Measurements from ENCODE around the gene SUGCT.
"Not testable (repeated sequence)": the region's sequence is repeated elsewhere in the genome, so short reads cannot be mapped to it uniquely, and the experiment has no call there.

SUGCT gene

DNA sequence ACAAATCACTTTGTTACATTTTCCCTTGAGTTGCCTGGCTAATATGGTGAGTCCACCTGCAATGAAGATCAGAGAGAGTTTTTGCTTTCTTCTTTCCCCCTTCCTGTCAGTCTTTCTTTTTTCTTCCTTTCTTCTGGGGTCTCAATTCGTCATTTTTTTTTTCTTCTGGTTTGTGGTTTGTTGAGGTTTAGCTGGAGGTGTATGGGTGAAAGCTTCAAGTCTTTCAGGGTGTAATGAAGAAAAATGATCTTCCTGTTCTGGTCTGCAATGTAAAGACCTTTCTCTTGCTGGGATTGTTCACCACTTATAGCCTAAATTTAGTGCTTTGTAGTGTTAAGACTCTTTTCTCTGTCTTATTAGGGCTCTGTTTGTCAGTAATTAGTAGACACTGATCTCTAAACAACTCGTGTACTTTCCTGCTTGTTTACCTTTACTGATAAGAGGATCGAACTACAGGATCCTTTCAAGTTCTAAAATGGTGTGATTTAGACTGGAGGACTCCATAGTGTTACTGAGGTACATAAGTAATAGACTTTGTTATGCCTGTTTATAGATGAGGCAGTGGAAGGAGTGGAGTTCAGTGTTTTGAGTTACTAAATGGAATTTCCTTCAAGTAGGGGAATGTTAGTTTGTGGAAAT, 129.1 kb downstream of the SUGCT start:
- ATAC-seq (no peak), DNase-seq (no peak)

GRCh38 chr7:40267583-40267982, 132.8 kb downstream of the SUGCT start:
- DNase-seq (no peak), ATAC-seq (no peak)

- not testable (repeated sequence) for DNase-seq, ATAC-seq
Measured at GRCh38 chr7:40268810-40269209, 134.0 kb downstream of the SUGCT start.

DNA sequence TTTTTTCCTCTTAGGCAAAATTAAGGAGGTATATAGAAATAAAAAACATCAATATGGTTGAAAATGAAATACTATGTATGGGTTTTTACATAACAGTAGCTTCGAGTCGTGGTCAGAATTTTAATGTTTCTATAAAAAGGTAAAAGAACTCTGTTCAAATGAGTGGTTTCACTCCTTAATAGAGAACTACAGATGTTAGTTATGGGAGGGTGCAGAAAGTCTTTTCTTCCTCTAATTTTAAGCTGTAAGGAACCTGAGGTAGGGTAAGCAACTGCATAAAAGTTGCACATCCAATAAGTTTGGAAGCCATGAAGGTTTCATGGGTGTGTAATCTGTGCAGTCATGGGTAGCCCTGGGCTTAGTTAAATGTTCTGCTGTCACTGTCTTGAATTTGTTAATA, 141.3 kb downstream of the SUGCT start:
- ATAC-seq (no peak), DNase-seq (no peak)

- ATAC-seq, result no peak
- DNase-seq, result no peak
Measured at GRCh38 chr7:40279991-40280390, 145.2 kb downstream of the SUGCT start.

DNA sequence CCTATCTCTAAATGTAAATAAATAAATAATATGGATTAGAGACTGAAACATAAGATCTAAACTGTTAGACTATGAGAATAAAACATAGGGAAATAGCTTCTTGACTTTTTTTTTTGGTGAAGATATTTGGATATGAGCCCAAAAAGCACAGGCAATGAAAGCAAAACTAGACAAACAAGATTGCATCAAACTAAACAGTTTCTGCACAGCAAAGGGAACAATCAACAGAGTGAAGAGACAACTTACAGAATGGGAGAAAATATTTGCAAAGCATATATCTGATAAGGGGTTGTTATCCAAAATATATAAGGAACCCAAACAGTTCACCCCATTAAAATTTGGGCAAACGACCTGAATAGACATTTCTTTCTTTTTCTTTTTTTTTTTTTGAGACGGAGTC, 148.1 kb downstream of the SUGCT start:
- ATAC-seq (no peak), DNase-seq (no peak)

DNA sequence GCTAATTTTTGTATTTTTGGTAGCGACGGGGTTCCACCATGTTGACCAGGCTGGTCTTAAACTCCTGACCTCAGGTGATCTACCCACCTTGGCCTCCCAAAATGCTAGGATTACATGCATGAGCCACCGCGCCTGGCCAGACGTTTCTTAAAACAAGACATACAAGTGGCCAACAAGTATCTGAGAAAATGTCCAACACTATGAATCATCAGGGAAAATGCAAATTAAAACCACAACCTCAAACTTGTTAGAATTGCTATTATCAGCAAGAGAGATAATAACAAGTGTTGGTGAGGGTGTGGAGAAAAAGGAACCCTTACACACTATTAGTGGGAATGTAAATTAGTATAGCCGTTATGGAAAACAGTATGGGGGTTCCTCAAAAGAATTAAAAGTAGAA, 148.6 kb downstream of the SUGCT start:
- DNase-seq (no peak), ATAC-seq (no peak)

DNA sequence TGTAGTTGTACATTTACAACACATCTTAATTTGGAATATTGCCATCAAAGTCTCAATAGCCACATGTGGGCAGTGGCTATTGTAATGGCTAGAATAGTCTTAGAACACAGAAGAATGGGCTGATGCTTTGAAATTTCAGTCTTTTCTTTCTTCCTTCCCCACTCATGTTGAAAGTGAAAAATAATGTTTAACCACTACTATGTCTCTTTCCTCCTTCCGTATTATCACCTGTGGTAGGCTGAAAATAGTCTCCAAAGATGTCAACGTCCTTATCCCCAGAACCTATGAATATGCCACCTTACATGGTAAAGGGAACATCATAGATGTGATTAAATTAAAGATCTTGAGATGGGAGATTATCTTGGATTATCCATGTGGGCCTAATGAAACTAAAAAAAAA, 154.0 kb downstream of the SUGCT start:
- ATAC-seq (no peak), DNase-seq (no peak)

GRCh38 chr7:40297741-40298311, 163.0 kb downstream of the SUGCT start:
- DNase-seq (no peak), ATAC-seq (no peak)

- ATAC-seq (no peak), DNase-seq (no peak)
Measured at GRCh38 chr7:40298421-40298820, 163.6 kb downstream of the SUGCT start.

DNA sequence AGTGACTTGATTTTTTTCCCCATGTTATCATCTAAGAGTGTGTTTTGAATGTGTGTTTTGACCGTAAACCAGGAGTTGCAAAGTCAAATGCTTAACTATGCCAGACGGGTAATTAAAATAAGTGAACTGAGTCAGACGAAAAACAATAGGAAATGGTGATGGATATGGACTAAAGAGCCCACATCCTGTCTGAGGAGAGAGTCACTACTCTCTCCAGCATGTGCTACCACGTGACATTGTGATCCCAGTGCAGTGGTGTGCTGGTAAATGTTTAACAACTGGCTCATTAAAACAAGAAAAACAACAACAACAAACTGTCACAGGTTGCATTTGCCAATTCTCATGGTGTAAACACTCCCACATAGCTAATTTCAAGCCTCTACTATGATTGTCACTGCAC, 164.3 kb downstream of the SUGCT start:
- DNase-seq, result no peak
- ATAC-seq, result peak; percentile 19

DNA sequence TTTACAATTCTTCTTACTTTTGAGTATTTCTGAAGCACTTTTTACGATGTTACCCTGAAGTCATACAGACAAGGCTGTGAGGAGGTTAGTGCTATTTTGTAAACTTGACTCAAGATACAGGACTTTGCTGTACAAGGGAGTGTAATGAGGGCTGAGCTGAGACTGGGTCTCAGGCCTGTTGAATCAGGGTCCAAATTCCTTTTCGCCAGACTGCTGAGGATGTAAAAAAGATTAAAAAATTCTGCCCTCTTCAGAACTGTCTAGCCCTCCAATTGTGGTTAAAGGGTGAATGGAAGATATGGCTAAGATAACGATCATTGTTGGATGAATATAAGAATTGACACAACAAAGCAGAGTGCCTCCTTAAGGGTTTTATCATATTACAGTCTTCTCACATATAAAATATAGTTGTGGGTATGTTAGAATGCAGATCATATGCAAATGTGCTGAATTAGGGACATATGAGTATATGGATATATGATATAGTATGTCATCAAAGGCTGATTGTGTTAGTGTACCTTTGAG, 165.4 kb downstream of the SUGCT start:
- no peak for ATAC-seq
- DNase-seq, result no peak

- DNase-seq (no peak), ATAC-seq (no peak)
Measured at GRCh38 chr7:40301486-40302068, 166.8 kb downstream of the SUGCT start.

- DNase-seq (no peak), ATAC-seq (no peak)
Measured at GRCh38 chr7:40303996-40304395, 169.2 kb downstream of the SUGCT start.

GRCh38 chr7:40305229-40305628, 170.4 kb downstream of the SUGCT start:
- no peak for DNase-seq
- ATAC-seq, result no peak

GRCh38 chr7:40306025-40306424, 171.2 kb downstream of the SUGCT start:
- ATAC-seq, result no peak
- DNase-seq, result no peak

GRCh38 chr7:40306596-40306995, 171.8 kb downstream of the SUGCT start:
- ATAC-seq, result no peak
- no peak for DNase-seq

- DNase-seq, result no peak
- no peak for ATAC-seq
Measured at GRCh38 chr7:40310258-40310657, 175.5 kb downstream of the SUGCT start.

GRCh38 chr7:40311307-40311706, 176.5 kb downstream of the SUGCT start:
- DNase-seq (no peak), ATAC-seq (no peak)

GRCh38 chr7:40315277-40315676, 180.5 kb downstream of the SUGCT start:
- DNase-seq (no peak), ATAC-seq (no peak)

- ATAC-seq (no peak), DNase-seq (no peak)
Measured at GRCh38 chr7:40316176-40316575, 181.4 kb downstream of the SUGCT start.

GRCh38 chr7:40324914-40325313, 190.1 kb downstream of the SUGCT start:
- DNase-seq (no peak), ATAC-seq (no peak)

DNA sequence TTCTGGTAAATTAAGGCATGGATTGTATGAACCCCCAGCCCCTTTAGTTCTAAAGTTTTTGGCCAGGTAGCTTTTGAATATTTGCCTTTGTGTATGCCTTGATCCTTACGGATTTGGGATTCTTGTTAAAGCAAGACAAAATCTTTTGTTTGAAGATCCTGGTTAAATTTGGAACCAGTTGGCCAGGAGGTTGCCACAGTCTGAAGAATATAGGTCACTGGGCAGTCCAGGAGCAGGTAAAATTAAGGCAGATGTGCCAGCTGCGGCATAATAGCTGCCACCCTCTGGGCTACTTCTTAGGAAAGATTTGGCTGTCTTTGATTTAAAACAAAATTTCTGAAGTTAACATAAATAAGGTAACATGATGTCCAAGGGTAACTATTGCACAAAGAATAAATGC, 192.3 kb downstream of the SUGCT start:
- ATAC-seq (no peak), DNase-seq (no peak)

- ATAC-seq (no peak), DNase-seq (no peak)
Measured at GRCh38 chr7:40327873-40328272, 193.1 kb downstream of the SUGCT start.
